GM12878 (cell line): ENCODE results near the gene RNF183. TPM values are rescaled to one million over a fixed set of nuclear protein-coding genes. Genes with fewer than 3 reads are reported as not detected.

Experiments used
- BCLAF1 ChIP-seq: fragments of 450-650 bp; IDR thresholded peaks from 2 replicates; pipeline ENCODE4 v1.6.1; 2017; ENCODE audit warnings: antibody characterized with exemption, mild to moderate bottlenecking, moderate library complexity
- CBX3 ChIP-seq: fragments of 200-600 bp; sonication (generic); IDR thresholded peaks from 2 replicates; pipeline ENCODE4 v1.6.1; 2016; ENCODE audit warnings: low read depth, borderline replicate concordance
- CREB1 ChIP-seq: IDR thresholded peaks from 2 replicates; pipeline ENCODE4 v1.6.1; 2012; ENCODE audit warnings: low read depth, mild to moderate bottlenecking, inconsistent platforms
- DPF2 ChIP-seq: fragments of 450-650 bp; IDR thresholded peaks from 2 replicates; pipeline ENCODE4 v1.6.1; 2017; ENCODE audit warnings: mild to moderate bottlenecking
- ESRRA ChIP-seq: IDR thresholded peaks from 2 replicates; pipeline ENCODE4 v1.6.1; 2012; ENCODE audit warnings: mild to moderate bottlenecking, low read length, improper control_type of control experiment
- ETV6 ChIP-seq, 2 experiments: fragments of 450-650 bp in 1 of 2; IDR thresholded peaks in 1 of 2; conservative IDR thresholded peaks in 1 of 2; 2 replicates each; pipeline ENCODE4 v1.6.1; 2014; ENCODE audit warnings: antibody characterized with exemption in 1 of 2, borderline replicate concordance in 1 of 2, low read depth in 1 of 2, mild to moderate bottlenecking in 1 of 2, moderate library complexity in 1 of 2
- FOS ChIP-seq: IDR thresholded peaks from 3 replicates; pipeline ENCODE4 v1.6.1; 2011; ENCODE audit warnings: borderline replicate concordance; ENCODE audit not compliant: insufficient read length; ENCODE audit errors: extremely low read depth
- KDM1A ChIP-seq: fragments of 200-600 bp; sonication (generic); IDR thresholded peaks from 2 replicates; pipeline ENCODE4 v1.6.1; 2016; ENCODE audit warnings: borderline replicate concordance
- LARP7 ChIP-seq: fragments of 450-650 bp; IDR thresholded peaks from 2 replicates; pipeline ENCODE4 v1.6.1; 2017; ENCODE audit warnings: mild to moderate bottlenecking
- MLLT1 ChIP-seq: fragments of 450-650 bp; IDR thresholded peaks from 2 replicates; pipeline ENCODE4 v1.6.1; 2016; ENCODE audit warnings: mild to moderate bottlenecking
- RAD51 ChIP-seq: fragments of 450-650 bp; IDR thresholded peaks from 2 replicates; pipeline ENCODE4 v1.6.1; 2016; ENCODE audit warnings: moderate library complexity, mild to moderate bottlenecking, inconsistent platforms
- RELA ChIP-seq: fragments of 450-650 bp; IDR thresholded peaks from 2 replicates; pipeline ENCODE4 v1.8.0; 2014; ENCODE audit warnings: borderline replicate concordance; ENCODE audit not compliant: partially characterized antibody
- RELB ChIP-seq: fragments of 450-650 bp; IDR thresholded peaks from 2 replicates; pipeline ENCODE4 v1.6.1; 2017; ENCODE audit warnings: low read depth, mild to moderate bottlenecking, moderate library complexity
- YBX1 ChIP-seq: fragments of 450-650 bp; IDR thresholded peaks from 2 replicates; pipeline ENCODE4 v1.6.1; 2016; ENCODE audit warnings: antibody characterized with exemption
- YY1 ChIP-seq: IDR thresholded peaks from 2 replicates; pipeline ENCODE4 v1.6.1; 2011; ENCODE audit warnings: low read depth, mild to moderate bottlenecking, low read length
- ZBTB40 ChIP-seq: fragments of 450-650 bp; IDR thresholded peaks from 2 replicates; pipeline ENCODE4 v1.6.1; 2016; ENCODE audit warnings: mild to moderate bottlenecking, moderate library complexity, borderline replicate concordance
- ZNF384 ChIP-seq: IDR thresholded peaks from 2 replicates; pipeline ENCODE4 v1.6.1; 2012; ENCODE audit warnings: low read depth, mild to moderate bottlenecking, low read length, improper control_type of control experiment, borderline replicate concordance
- polyA plus RNA-seq, 11 experiments: library from polyadenylated mRNA; depleted of rRNA in 4 of 11; unstranded in 6 of 11; stranded (reverse) in 5 of 11; fragments of >200 nt; fragmentation: Nextera tagmentation in 4 of 11; fragmentation: Illumina TruSeq in 1 of 11; extraction: Ambion mirVana in 4 of 11; extraction: Trizol in 1 of 11; gene quantifications; 1 replicate in 1 of 11; 2 replicates in 10 of 11; pipeline versions ENCODE4 v1.2.1 to v1.2.3, GENCODE V29; 2011 to 2016; ENCODE audit warnings: inconsistent platforms in 2 of 11, missing spikeins in 2 of 11, low read depth in 1 of 11
- total RNA-seq, 4 experiments: library from RNA; depleted of rRNA in 3 of 4; stranded (reverse); fragments of >200 nt in 3 of 4; fragmentation: Illumina TruSeq in 1 of 4; extraction: Trizol in 1 of 4; gene quantifications; 2 replicates each; pipeline versions ENCODE4 v1.2.1 to v1.2.3, GENCODE V29; 2013 to 2021

RNF183 gene
- total and polyA plus RNA-seq, 10 of the 15 experiments (the other 5 are each of a cell fraction or from before 2014, with no cell fraction given) = 0.03 to 0.26 (median 0.07) TPM; not detected in 6

GRCh38 chr9:113340011-113340699 lies 37.0 kb upstream of the RNF183 start, which contains the start of gene WDR31 (continued):
- TF ChIP-seq ZBTB40 (peak; percentile 94), LARP7 (peak; percentile 77; the same call in 1 of the 2 replicates), KDM1A (no peak), RELB (peak; percentile 55; the same call in 1 of the 2 replicates), ZNF384 (no peak), BCLAF1 (no peak), DPF2 (0 out of 2 replicates have a peak, but pooled peaks have one; percentile 42), ESRRA (peak; percentile 73; the same call in 1 of the 2 replicates), RAD51 (no peak), YY1 (peak; percentile 90), CREB1 (peak; percentile 63; the same call in 1 of the 2 replicates), MLLT1 (peak; percentile 63; the same call in 1 of the 2 replicates), YBX1 (no peak), FOS (no peak), ETV6 (conservative IDR thresholded peaks at IDR 0.05 in 1 of 2, IDR thresholded peaks at IDR 0.05 in 1 of 2; ENCODE audit: borderline replicate concordance in 1 of 2, low read depth in 1 of 2) (peak in 1 of 2 experiments; percentile 32; a peak in 1 of 4 replicates), RELA (peak; percentile 54), CBX3 (no peak)
